ENCODE data around the gene WDR88. TPM values are rescaled to one million over a fixed set of nuclear protein-coding genes. Genes with fewer than 3 reads are reported as not detected.
A peak's percentile ranks its signal among the peaks of the same experiment; 100 is the strongest.

The WDR88 gene
- total and polyA plus RNA-seq, 2 of the 13 experiments (the other 11 are each of a cell fraction or from before 2014, with no cell fraction given): not detected

DNA sequence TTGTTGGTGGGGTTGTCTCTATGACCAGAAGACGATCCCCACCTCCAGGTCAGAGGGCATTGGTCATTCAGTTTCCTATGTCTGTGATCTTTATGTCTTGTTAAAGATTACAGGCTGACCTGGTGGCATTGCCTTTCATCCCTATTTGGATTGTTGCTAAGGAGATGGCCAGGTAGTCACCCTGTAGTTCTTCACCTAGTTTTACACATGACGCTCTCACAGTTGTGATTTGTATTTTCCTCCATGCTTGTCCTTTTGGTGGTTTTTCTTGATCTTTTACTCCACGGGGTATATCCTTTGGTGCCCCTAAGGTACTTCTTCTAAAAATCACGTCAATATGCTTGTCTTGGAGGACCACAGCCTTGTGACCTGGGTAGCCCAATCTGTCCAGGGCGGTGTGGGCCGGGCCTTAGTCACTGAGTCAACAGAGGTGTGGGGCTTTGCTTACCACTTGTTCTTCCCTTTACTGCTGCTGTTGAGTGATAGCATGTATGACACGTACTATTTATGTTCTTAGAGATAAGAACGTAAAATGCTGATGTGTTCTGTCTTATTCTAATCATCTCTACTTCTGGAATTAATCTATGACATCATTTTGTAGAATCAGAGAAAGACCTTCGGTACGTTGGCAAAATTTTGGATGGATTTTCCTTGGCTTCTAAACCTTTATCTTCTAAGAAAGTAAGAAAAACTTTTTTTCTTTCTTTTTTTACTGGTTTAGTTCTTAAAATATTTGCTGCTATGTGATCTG is 30.8 kb upstream of the WDR88 start (continued):
- TF ChIP-seq KDM1A (CRISPR knock-in tag; IDR thresholded peaks at IDR 0.05) (0 out of 2 replicates have a peak, but pooled peaks have one; percentile 50), MYNN (CRISPR knock-in tag; IDR thresholded peaks at IDR 0.05; ENCODE audit: low read depth) (no peak), ZNF577 (CRISPR knock-in tag; IDR thresholded peaks at IDR 0.05; ENCODE audit: borderline replicate concordance, low read depth) (no peak), ZNF605 (CRISPR knock-in tag; IDR thresholded peaks at IDR 0.05) (peak; percentile 64; the same call in 1 of the 2 replicates), ZFP1 (CRISPR knock-in tag; IDR thresholded peaks at IDR 0.05) (0 out of 2 replicates have a peak, but pooled peaks have one; percentile 10), NFYB (CRISPR knock-in tag; IDR thresholded peaks at IDR 0.05) (0 out of 2 replicates have a peak, but pooled peaks have one; percentile 7), FLYWCH1 (CRISPR knock-in tag; IDR thresholded peaks at IDR 0.05) (no peak), EP300 (IDR thresholded peaks at IDR 0.05; ENCODE audit: low read depth in 2 of 2, low read length in 2 of 2) (peak; percentile 52 to 87; a peak in 3 of 4 replicates), EP300 (CRISPR knock-in tag; IDR thresholded peaks at IDR 0.05; ENCODE audit: borderline replicate concordance) (peak; percentile 53; the same call in 1 of the 2 replicates), ONECUT2 (CRISPR knock-in tag; IDR thresholded peaks at IDR 0.05) (0 out of 2 replicates have a peak, but pooled peaks have one; percentile 12), SKI (IDR thresholded peaks at IDR 0.05; ENCODE audit: partially characterized antibody) (peak; percentile 49), NFE2L1 (CRISPR knock-in tag; IDR thresholded peaks at IDR 0.05; ENCODE audit: borderline replicate concordance) (no peak), ZSCAN9 (CRISPR knock-in tag; IDR thresholded peaks at IDR 0.05; ENCODE audit: borderline replicate concordance) (no peak), SOX5 (CRISPR knock-in tag; IDR thresholded peaks at IDR 0.05; ENCODE audit: borderline replicate concordance) (peak; percentile 82), PHF21A (CRISPR knock-in tag; IDR thresholded peaks at IDR 0.05) (peak; percentile 52), ATF1 (CRISPR knock-in tag; IDR thresholded peaks at IDR 0.05) (peak; percentile 32; the same call in 1 of the 2 replicates), ZNF207 (IDR thresholded peaks at IDR 0.05; ENCODE audit: borderline replicate concordance) (no peak), AHR (CRISPR knock-in tag; IDR thresholded peaks at IDR 0.05) (no peak), ZNF274 (CRISPR knock-in tag; IDR thresholded peaks at IDR 0.05) (no peak), STAG1 (CRISPR knock-in tag; IDR thresholded peaks at IDR 0.05) (no peak; the same call in 1 of the 2 replicates), DNMT3B (CRISPR knock-in tag; conservative IDR thresholded peaks at IDR 0.05) (no peak), TBL1XR1 (IDR thresholded peaks at IDR 0.05; ENCODE audit: borderline replicate concordance, low read length, partially characterized antibody) (peak; percentile 75), MAFF (IDR thresholded peaks at IDR 0.05; ENCODE audit: low read depth, low read length) (peak; percentile 38; the same call in 1 of the 2 replicates), SP1 (IDR thresholded peaks at IDR 0.05) (no peak), SP1 (CRISPR knock-in tag; IDR thresholded peaks at IDR 0.05) (no peak), NR2F2 (IDR thresholded peaks at IDR 0.05; ENCODE audit: borderline replicate concordance, low read depth) (peak; percentile 100), REPIN1 (CRISPR knock-in tag; IDR thresholded peaks at IDR 0.05; ENCODE audit: borderline replicate concordance, low read depth) (0 out of 2 replicates have a peak, but pooled peaks have one; percentile 51), MXD4 (CRISPR knock-in tag; IDR thresholded peaks at IDR 0.05) (no peak), TBX2 (CRISPR knock-in tag; IDR thresholded peaks at IDR 0.05; ENCODE audit: borderline replicate concordance) (peak; percentile 92), RFX5 (IDR thresholded peaks at IDR 0.05; ENCODE audit: low read depth, low read length) (no peak), NR2C2 (CRISPR knock-in tag; IDR thresholded peaks at IDR 0.05; ENCODE audit: borderline replicate concordance) (peak; percentile 51; the same call in 1 of the 2 replicates), ZNF335 (CRISPR knock-in tag; IDR thresholded peaks at IDR 0.05) (no peak), TGIF2 (CRISPR knock-in tag; IDR thresholded peaks at IDR 0.05) (no peak), JUND (CRISPR knock-in tag; IDR thresholded peaks at IDR 0.05) (peak; percentile 55; the same call in 1 of the 2 replicates)
- TF ChIP-seq, protein P1, sequence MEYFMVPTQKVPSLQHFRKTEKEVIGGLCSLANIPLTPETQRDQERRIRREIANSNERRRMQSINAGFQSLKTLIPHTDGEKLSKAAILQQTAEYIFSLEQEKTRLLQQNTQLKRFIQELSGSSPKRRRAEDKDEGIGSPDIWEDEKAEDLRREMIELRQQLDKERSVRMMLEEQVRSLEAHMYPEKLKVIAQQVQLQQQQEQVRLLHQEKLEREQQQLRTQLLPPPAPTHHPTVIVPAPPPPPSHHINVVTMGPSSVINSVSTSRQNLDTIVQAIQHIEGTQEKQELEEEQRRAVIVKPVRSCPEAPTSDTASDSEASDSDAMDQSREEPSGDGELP (IDR thresholded peaks at IDR 0.05; ENCODE audit: borderline replicate concordance, low read depth): peak; percentile 49; the same call in 1 of the 2 replicates
